Endothelial cell of umbilical vein (primary cell): ENCODE data around the gene RILP. TPM values are rescaled to one million over a fixed set of nuclear protein-coding genes. Genes with fewer than 3 reads are reported as not detected.

Source experiments
- BruUV-seq: library from RNA; stranded (reverse); fragments of 400-500 nt; replicated peaks from 2 replicates; lab custom pipeline; 2021; lab: Mats Ljungman, UMichigan
- CTCF ChIA-PET: fragments of 300-600, 350-600 bp; sonication (Branson Sonifier 250); formaldehyde crosslinking; loops from one replicate; lab custom pipeline; 2021; ENCODE audit warnings: antibody characterized with exemption, inconsistent platforms; lab: Charles Lee
- POLR2A ChIA-PET: fragments of 300-600, 350-600 bp; sonication (Branson Sonifier 250); formaldehyde crosslinking; loops from one replicate; lab custom pipeline; 2021; ENCODE audit warnings: antibody characterized with exemption, inconsistent platforms; lab: Charles Lee
- DNase-seq: peaks from one replicate; pipeline ENCODE4 v3.0.0-alpha.2; 2011; ENCODE audit warnings: low read depth, low spot score
- FAIRE-seq: peaks from 2 replicates; lab custom pipeline; 2011; peaks lifted over from hg19 to GRCh38; lab: Jason Lieb, UNC
- H2AFZ ChIP-seq: 2 replicates; pipeline ENCODE4 v1.6.0; 2012; ENCODE audit warnings: low read depth, low read length, control low read depth, inconsistent platforms
- H3K27ac ChIP-seq: 2 replicates; pipeline ENCODE4 v1.5.1; 2011; ENCODE audit warnings: low read depth, mild to moderate bottlenecking, control low read depth, low read length, moderate library complexity; ENCODE audit not compliant: insufficient read depth
- H3K27me3 ChIP-seq, 2 experiments: 2 replicates each; pipeline versions ENCODE4 v1.6.0 to v1.6.1; 2011; ENCODE audit warnings: low read length in 2 of 2, mixed read lengths in 1 of 2; ENCODE audit not compliant: control insufficient read depth in 2 of 2, insufficient read depth in 2 of 2
- H3K36me3 ChIP-seq, 2 experiments: 2 replicates in 1 of 2; 3 replicates in 1 of 2; pipeline ENCODE4 v1.5.1; 2011; ENCODE audit warnings: low read length in 2 of 2, mild to moderate bottlenecking in 1 of 2, moderate library complexity in 1 of 2; ENCODE audit not compliant: control insufficient read depth in 2 of 2, insufficient read depth in 2 of 2; ENCODE audit errors: extremely low read depth in 1 of 2
- H3K4me1 ChIP-seq: 3 replicates; pipeline ENCODE4 v1.5.1; 2011; ENCODE audit warnings: mild to moderate bottlenecking, low read length; ENCODE audit not compliant: control insufficient read depth, insufficient read depth; ENCODE audit errors: extremely low read depth
- H3K4me2 ChIP-seq: 2 replicates; pipeline ENCODE4 v1.6.1; 2011; ENCODE audit warnings: low read length, control low read depth, mixed read lengths; ENCODE audit not compliant: insufficient read depth
- H3K4me3 ChIP-seq, 3 experiments: fragments of 200-600 bp in 1 of 3; sonication (generic), shearing (Covaris generic) in 1 of 3; replicated peaks in 1 of 3; 2 replicates each; pipeline ENCODE4 v1.5.1; 2011 to 2016; ENCODE audit warnings: control low read depth in 3 of 3, low read length in 3 of 3, mild to moderate bottlenecking in 2 of 3, inconsistent platforms in 1 of 3, low read depth in 1 of 3, moderate library complexity in 1 of 3; ENCODE audit not compliant: insufficient read depth in 1 of 3
- H3K79me2 ChIP-seq: 2 replicates; pipeline ENCODE4 v1.6.0; 2012; ENCODE audit warnings: low read length, inconsistent platforms; ENCODE audit not compliant: control insufficient read depth, insufficient read depth
- H3K9ac ChIP-seq: replicated peaks from 2 replicates; pipeline ENCODE3; 2011; ENCODE audit warnings: low read length, control low read depth; ENCODE audit not compliant: insufficient read depth; ENCODE audit errors: extremely low read depth
- H3K9me1 ChIP-seq: replicated peaks from 3 replicates; pipeline ENCODE4 v1.6.0; 2011; ENCODE audit warnings: mild to moderate bottlenecking, low read length; ENCODE audit not compliant: control insufficient read depth, insufficient read depth; ENCODE audit errors: extremely low read depth
- H3K9me3 ChIP-seq: replicated peaks from 2 replicates; pipeline ENCODE4 v1.5.1; 2012; ENCODE audit warnings: low read length, inconsistent platforms; ENCODE audit not compliant: control insufficient read depth, insufficient read depth
- H4K20me1 ChIP-seq: replicated peaks from 2 replicates; pipeline ENCODE3; 2011; ENCODE audit warnings: mild to moderate bottlenecking, low read length; ENCODE audit not compliant: control insufficient read depth, insufficient read depth; ENCODE audit errors: extremely low read depth
- EZH2 ChIP-seq: IDR thresholded peaks from 2 replicates; pipeline ENCODE4 v1.6.1; 2012; ENCODE audit warnings: borderline replicate concordance, low read depth, mild to moderate bottlenecking, moderate library complexity, low read length, inconsistent platforms; ENCODE audit not compliant: severe bottlenecking
- FOS ChIP-seq: IDR thresholded peaks from 2 replicates; pipeline ENCODE4 v1.6.1; 2011; ENCODE audit warnings: mild to moderate bottlenecking, low read length, moderate library complexity, borderline replicate concordance; ENCODE audit not compliant: insufficient read depth
- GATA2 ChIP-seq: IDR thresholded peaks from 2 replicates; pipeline ENCODE4 v1.7.0; 2011; ENCODE audit warnings: low read depth, mild to moderate bottlenecking, moderate library complexity, mixed read lengths, low read length; ENCODE audit not compliant: insufficient read length, insufficient read depth
- JUN ChIP-seq: IDR thresholded peaks from 2 replicates; pipeline ENCODE4 v1.6.1; 2011; ENCODE audit warnings: borderline replicate concordance, low read depth; ENCODE audit not compliant: insufficient read length, insufficient read depth
- MYC ChIP-seq: IDR thresholded peaks from one replicate; pipeline ENCODE4 v1.6.1; 2011; ENCODE audit warnings: mild to moderate bottlenecking, low read depth, low read length
- POLR2A ChIP-seq: IDR thresholded peaks from 2 replicates; pipeline ENCODE4 v1.6.1; 2012; ENCODE audit warnings: low read depth, mild to moderate bottlenecking, control low read depth, low read length
- POLR2AphosphoS5 ChIP-seq: IDR thresholded peaks from 2 replicates; pipeline ENCODE4 v1.6.1; 2012; ENCODE audit warnings: low read depth, mild to moderate bottlenecking, control low read depth, low read length, moderate library complexity; ENCODE audit not compliant: insufficient read depth
- dilution Hi-C: fragments of 300-500 bp; cut with MboI; formaldehyde crosslinking; loops from one replicate; pipeline ENCODE4 v1.15.0; 2019; ENCODE audit warnings: low sequenced_read_pairs; ENCODE audit not compliant: extremely low pct_ligation_motif_present
- intact Hi-C: fragments of 100-400 bp; cut with micrococcal nuclease; formaldehyde crosslinking; loops from one replicate; pipeline ENCODE4 v1.10.0; 2022
- polyA plus RNA-seq, 4 experiments: library from polyadenylated mRNA; depleted of rRNA in 3 of 4; stranded (reverse) in 3 of 4; unstranded in 1 of 4; fragments of >200 nt; gene quantifications; 2 replicates each; pipeline versions ENCODE4 v1.2.1 to v1.2.3, GENCODE V29; 2011 to 2012; ENCODE audit warnings: missing spikeins in 1 of 4
- total RNA-seq: library from RNA; stranded (reverse); gene quantifications from 2 replicates; pipeline ENCODE4 v1.2.3, GENCODE V29; 2021
- TF ChIP-seq, protein P1 (sequence below), 2 donors: IDR thresholded peaks; 1 replicate in 1 of 2; 2 replicates in 1 of 2; pipeline ENCODE4 v1.5.1; 2011; ENCODE audit warnings: low read length in 2 of 2, mild to moderate bottlenecking in 2 of 2, moderate library complexity in 2 of 2, control low read depth in 1 of 2, inconsistent platforms in 1 of 2, low read depth in 1 of 2; ENCODE audit not compliant: insufficient read depth in 1 of 2; ENCODE audit errors: extremely low read depth in 1 of 2
- TF ChIP-seq, protein P2 (sequence below): IDR thresholded peaks from 2 replicates; pipeline ENCODE4 v1.6.1; 2011; ENCODE audit not compliant: insufficient read depth, insufficient read length

RILP gene
- total and polyA plus RNA-seq, 2 donors (not counting 3 experiments of a cell fraction or from before 2014, with no cell fraction given) = 9.4 to 10.0 TPM

DNA sequence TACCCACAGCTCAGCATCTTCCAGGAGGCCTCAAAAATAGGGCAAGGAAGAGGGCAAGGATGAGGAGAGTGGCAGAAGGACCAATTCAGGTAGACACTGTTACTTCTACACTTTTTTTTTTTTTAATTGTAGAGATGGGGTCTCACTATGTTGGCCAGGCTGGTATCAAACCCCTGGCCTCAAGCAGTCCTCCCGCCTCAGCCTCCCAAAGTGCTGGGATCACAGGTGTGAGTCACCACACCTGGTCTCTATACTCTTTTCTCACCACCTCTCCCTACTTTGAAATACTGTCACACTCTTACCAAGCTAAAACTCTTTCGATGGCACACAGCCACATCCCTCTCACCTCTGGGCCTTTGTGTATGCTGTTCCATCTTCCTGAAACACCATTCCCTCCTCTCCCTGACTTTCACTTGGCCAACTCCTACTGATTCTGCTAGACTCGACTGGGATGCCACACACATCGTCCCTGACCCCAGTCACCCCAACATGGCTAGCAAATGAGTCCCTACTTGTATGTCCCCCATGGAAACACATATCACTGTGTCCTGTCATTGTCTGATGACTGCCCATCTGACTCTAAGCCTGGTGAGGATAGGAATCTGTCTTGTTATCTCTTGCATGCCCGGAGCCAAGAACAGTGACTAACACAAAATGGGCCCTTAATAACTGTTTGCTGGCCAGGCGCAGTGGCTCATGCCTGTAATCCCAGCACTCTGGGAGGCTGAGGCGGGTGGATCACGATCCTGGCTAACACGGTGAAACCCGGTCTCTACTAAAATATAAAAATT, 13.8 kb downstream of the RILP start:
- dilution Hi-C loops = no loop called here
- TF ChIP-seq, protein P1, sequence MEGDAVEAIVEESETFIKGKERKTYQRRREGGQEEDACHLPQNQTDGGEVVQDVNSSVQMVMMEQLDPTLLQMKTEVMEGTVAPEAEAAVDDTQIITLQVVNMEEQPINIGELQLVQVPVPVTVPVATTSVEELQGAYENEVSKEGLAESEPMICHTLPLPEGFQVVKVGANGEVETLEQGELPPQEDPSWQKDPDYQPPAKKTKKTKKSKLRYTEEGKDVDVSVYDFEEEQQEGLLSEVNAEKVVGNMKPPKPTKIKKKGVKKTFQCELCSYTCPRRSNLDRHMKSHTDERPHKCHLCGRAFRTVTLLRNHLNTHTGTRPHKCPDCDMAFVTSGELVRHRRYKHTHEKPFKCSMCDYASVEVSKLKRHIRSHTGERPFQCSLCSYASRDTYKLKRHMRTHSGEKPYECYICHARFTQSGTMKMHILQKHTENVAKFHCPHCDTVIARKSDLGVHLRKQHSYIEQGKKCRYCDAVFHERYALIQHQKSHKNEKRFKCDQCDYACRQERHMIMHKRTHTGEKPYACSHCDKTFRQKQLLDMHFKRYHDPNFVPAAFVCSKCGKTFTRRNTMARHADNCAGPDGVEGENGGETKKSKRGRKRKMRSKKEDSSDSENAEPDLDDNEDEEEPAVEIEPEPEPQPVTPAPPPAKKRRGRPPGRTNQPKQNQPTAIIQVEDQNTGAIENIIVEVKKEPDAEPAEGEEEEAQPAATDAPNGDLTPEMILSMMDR (IDR thresholded peaks at IDR 0.05; ENCODE audit: extremely low read depth in 1 of 2, insufficient read depth in 1 of 2, low read depth in 1 of 2, low read length in 2 of 2) = no peak
- TF ChIP-seq GATA2 (no peak), POLR2AphosphoS5 (no peak), MYC (no peak), FOS (no peak), POLR2A (no peak), EZH2 (no peak), JUN (no peak)
- TF ChIP-seq, protein P2, sequence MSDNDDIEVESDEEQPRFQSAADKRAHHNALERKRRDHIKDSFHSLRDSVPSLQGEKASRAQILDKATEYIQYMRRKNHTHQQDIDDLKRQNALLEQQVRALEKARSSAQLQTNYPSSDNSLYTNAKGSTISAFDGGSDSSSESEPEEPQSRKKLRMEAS = no peak
- H3K4me2 ChIP-seq = no peak overlapping the region
- no peaks in the 10 kb centered on the region for H3K9me3 ChIP-seq
- ChIA-PET POLR2A (no interaction called here), CTCF (interaction anchor here (0.7 to 1.4 kb wide), 4 partner anchors 10 to 62 kb away, joined by 3 to 4 read pairs (median 3); partner anchors contain the start of gene RILP)
- no peak overlapping the region for H3K9ac ChIP-seq
- DNase-seq (no peak), FAIRE-seq (no peak)
- H3K27ac ChIP-seq = no peak overlapping the region
- no peaks in the 10 kb centered on the region for H3K79me2 ChIP-seq
- H4K20me1 ChIP-seq = no peaks in the 10 kb centered on the region
- no peaks in the 10 kb centered on the region for H3K9me1 ChIP-seq
- intact Hi-C loops = no loop called here
- no TSS peak for BruUV-seq
- peaks cover 2 to 48% of the 10 kb centered on the region in 2 experiments for H3K36me3 ChIP-seq
- H3K4me1 ChIP-seq = no peaks in the 10 kb centered on the region
- no peak overlapping the region for H3K4me3 ChIP-seq
- H2AFZ ChIP-seq = no peak overlapping the region
- no peaks in the 10 kb centered on the region for H3K27me3 ChIP-seq
